ENCODE measurements around the gene C6orf132.

- TF ChIP-seq CTCF (conservative IDR thresholded peaks at IDR 0.05; ENCODE audit: low read depth in 2 of 2) (no peak), POLR2AphosphoS5 (IDR thresholded peaks at IDR 0.05; ENCODE audit: low read depth) (no peak), EZH2 (IDR thresholded peaks at IDR 0.05; ENCODE audit: low read depth, unreplicated experiment) (no peak), CREB1 (CRISPR knock-in tag; IDR thresholded peaks at IDR 0.05; ENCODE audit: low read depth) (no peak), REST (IDR thresholded peaks at IDR 0.05; ENCODE audit: unreplicated experiment) (no peak), EZH2phosphoT487 (IDR thresholded peaks at IDR 0.05; ENCODE audit: unreplicated experiment) (no peak), STAT1 (IDR thresholded peaks at IDR 0.05; ENCODE audit: unreplicated experiment) (no peak), JUNB (IDR thresholded peaks at IDR 0.05; ENCODE audit: unreplicated experiment) (no peak), ETS1 (IDR thresholded peaks at IDR 0.05) (no peak), NANOG (IDR thresholded peaks at IDR 0.05; ENCODE audit: borderline replicate concordance) (no peak)
Measured at GRCh38 chr6:42133926-42134325, 8.5 kb downstream of the C6orf132 start.
